GM21447 (cell line): ENCODE data around the gene VSIR.

ENCODE experiments used
- ATAC-seq: cut with Tn5 transposase; IDR thresholded peaks from one replicate; pipeline ENCODE4 v1.9.1; 2021; ENCODE audit not compliant: unreplicated experiment

The VSIR gene

GRCh38 chr10:71807557-71808510, 34.5 kb upstream of the VSIR start:
- no peak for ATAC-seq

GRCh38 chr10:71806704-71807556, 33.6 kb upstream of the VSIR start:
- no peak for ATAC-seq

- ATAC-seq: no peak
These were observed 32.7 kb upstream of the VSIR start for GRCh38 chr10:71805776-71806703.

GRCh38 chr10:71804077-71804476, 30.8 kb upstream of the VSIR start:
- ATAC-seq: no peak

- ATAC-seq: no peak
These were observed 29.6 kb upstream of the VSIR start for GRCh38 chr10:71802715-71803488.

GRCh38 chr10:71802235-71802634, 28.9 kb upstream of the VSIR start:
- no peak for ATAC-seq

- peak; percentile 90 for ATAC-seq
These were observed 28.0 kb upstream of the VSIR start for GRCh38 chr10:71801361-71801760.

- no peak for ATAC-seq
These were observed 26.5 kb upstream of the VSIR start for GRCh38 chr10:71799608-71800453.

GRCh38 chr10:71799112-71799511, 25.8 kb upstream of the VSIR start:
- ATAC-seq: no peak

- ATAC-seq: no peak
These were observed 24.9 kb upstream of the VSIR start for GRCh38 chr10:71798308-71798624.

GRCh38 chr10:71797533-71798307, 24.4 kb upstream of the VSIR start:
- ATAC-seq: no peak

- ATAC-seq: no peak
These were observed 23.6 kb upstream of the VSIR start for GRCh38 chr10:71796749-71797405.

GRCh38 chr10:71795248-71795647, 21.9 kb upstream of the VSIR start:
- ATAC-seq: no peak

GRCh38 chr10:71790749-71791440, 17.6 kb upstream of the VSIR start:
- ATAC-seq: peak; percentile 55

GRCh38 chr10:71789871-71790270, 16.6 kb upstream of the VSIR start:
- no peak for ATAC-seq

- no peak for ATAC-seq
These were observed 15.6 kb upstream of the VSIR start for GRCh38 chr10:71788954-71789353.

- ATAC-seq: no peak
These were observed 11.5 kb upstream of the VSIR start for GRCh38 chr10:71784679-71785272.
